Measurements from ENCODE around the gene CDH24. TPM values are rescaled to one million over a fixed set of nuclear protein-coding genes. Genes with fewer than 3 reads are reported as not detected.

The CDH24 gene
- total and polyA plus RNA-seq, 2 of the 13 experiments (the other 11 are each of a cell fraction or from before 2014, with no cell fraction given) = 0.69 to 0.99 TPM

DNA sequence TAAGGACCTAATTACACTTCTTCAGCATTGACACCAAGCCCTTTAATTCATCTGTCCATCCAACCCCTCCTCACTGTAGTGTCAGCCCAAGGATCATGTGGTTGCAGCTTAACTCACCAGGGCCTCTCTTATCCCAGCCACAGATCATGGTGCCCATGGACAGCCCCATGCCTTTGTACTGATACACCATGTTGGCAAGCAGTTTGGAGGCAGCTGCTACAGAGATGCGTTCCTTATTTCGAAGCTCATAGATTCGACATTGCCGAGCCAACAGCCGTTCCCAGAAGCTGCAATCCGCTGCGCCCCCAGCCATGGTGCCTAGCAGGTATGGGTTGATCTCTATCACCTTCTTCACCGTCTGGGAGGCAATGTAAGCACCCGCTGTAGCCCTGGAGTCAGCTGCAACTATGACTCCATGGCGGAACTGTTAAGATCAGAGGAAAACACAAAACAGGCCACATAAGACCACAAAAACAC, 24.0 kb downstream of the CDH24 start (continued):
- TF ChIP-seq JUN (CRISPR knock-in tag; IDR thresholded peaks at IDR 0.05) (peak; percentile 46; the same call in 1 of the 2 replicates), NFATC3 (CRISPR knock-in tag; IDR thresholded peaks at IDR 0.05) (no peak), HMG20B (CRISPR knock-in tag; conservative IDR thresholded peaks at IDR 0.05) (no peak), ZNF816 (CRISPR knock-in tag; IDR thresholded peaks at IDR 0.05; ENCODE audit: borderline replicate concordance) (no peak), ZFP62 (CRISPR knock-in tag; IDR thresholded peaks at IDR 0.05) (no peak), PHF21A (CRISPR knock-in tag; IDR thresholded peaks at IDR 0.05) (no peak), PAWR (CRISPR knock-in tag; IDR thresholded peaks at IDR 0.05; ENCODE audit: borderline replicate concordance) (no peak), TEAD3 (CRISPR knock-in tag; optimal IDR thresholded peaks at IDR 0.05; ENCODE audit: borderline replicate concordance) (peak; percentile 7), KDM5A (IDR thresholded peaks at IDR 0.05; ENCODE audit: borderline replicate concordance, low read length) (no peak)
- TF ChIP-seq, protein P1, sequence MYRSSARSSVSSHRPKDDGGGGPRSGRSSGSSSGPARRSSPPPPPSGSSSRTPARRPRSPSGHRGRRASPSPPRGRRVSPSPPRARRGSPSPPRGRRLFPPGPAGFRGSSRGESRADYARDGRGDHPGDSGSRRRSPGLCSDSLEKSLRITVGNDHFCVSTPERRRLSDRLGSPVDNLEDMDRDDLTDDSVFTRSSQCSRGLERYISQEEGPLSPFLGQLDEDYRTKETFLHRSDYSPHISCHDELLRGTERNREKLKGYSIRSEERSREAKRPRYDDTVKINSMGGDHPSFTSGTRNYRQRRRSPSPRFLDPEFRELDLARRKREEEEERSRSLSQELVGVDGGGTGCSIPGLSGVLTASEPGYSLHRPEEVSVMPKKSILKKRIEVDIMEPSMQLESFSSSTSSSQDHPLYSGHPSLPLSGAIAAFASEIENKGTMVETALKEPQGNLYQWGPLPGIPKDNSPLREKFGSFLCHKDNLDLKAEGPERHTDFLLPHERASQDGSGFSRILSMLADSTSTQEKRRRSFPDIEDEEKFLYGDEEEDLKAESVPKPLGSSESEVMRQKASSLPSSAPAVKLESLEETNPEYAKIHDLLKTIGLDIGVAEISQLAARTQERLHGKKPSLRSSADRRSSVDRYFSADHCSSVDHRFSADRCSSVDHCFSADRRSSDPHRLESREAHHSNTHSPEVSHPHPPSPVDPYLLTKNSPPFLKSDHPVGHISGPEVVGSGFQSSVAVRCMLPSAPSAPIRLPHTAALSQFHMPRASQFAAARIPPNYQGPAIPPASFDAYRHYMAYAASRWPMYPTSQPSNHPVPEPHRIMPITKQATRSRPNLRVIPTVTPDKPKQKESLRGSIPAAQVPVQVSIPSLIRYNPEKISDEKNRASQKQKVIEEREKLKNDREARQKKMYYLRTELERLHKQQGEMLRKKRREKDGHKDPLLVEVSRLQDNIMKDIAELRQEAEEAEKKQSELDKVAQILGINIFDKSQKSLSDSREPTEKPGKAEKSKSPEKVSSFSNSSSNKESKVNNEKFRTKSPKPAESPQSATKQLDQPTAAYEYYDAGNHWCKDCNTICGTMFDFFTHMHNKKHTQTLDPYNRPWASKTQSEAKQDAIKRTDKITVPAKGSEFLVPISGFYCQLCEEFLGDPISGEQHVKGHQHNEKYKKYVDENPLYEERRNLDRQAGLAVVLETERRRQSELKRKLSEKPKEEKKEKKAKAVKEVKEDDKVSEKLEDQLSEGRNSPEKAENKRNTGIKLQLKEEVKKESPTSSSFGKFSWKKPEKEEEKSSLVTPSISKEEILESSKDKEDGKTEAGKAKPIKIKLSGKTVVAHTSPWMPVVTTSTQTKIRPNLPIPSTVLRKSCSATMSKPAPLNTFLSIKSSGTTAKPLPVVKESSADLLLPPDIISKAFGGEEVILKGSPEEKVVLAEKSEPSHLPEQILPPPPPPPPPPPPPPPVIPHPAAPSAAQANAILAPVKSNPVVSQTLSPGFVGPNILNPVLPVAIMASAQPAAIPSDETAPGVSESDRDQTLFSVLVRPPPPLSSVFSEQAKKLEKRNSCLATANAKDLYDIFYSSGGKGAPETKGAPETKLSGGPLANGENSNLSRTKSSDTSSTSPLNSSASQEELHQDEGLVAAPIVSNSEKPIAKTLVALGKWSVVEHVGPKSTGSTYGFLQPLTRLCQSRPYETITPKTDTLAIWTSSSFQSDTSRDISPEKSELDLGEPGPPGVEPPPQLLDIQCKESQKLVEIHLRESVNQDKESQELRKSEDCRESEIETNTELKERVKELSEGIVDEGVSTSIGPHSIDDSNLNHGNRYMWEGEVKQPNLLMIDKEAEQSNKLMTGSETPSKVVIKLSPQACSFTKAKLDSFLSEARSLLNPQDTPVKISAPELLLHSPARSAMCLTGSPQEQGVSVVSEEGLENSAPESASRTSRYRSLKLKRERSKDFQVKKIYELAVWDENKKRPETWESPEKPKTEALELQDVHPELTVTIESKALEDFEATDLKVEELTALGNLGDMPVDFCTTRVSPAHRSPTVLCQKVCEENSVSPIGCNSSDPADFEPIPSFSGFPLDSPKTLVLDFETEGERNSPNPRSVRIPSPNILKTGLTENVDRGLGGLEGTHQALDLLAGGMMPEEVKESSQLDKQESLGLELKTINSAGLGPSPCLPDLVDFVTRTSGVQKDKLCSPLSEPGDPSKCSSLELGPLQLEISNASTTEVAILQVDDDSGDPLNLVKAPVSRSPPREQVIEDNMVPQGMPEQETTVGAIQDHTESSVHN (CRISPR knock-in tag; IDR thresholded peaks at IDR 0.05) = 0 out of 2 replicates have a peak, but pooled peaks have one; percentile 39
- TF ChIP-seq, protein P2, sequence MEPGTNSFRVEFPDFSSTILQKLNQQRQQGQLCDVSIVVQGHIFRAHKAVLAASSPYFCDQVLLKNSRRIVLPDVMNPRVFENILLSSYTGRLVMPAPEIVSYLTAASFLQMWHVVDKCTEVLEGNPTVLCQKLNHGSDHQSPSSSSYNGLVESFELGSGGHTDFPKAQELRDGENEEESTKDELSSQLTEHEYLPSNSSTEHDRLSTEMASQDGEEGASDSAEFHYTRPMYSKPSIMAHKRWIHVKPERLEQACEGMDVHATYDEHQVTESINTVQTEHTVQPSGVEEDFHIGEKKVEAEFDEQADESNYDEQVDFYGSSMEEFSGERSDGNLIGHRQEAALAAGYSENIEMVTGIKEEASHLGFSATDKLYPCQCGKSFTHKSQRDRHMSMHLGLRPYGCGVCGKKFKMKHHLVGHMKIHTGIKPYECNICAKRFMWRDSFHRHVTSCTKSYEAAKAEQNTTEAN (CRISPR knock-in tag; conservative IDR thresholded peaks at IDR 0.05) = no peak
- TF ChIP-seq, protein P3, sequence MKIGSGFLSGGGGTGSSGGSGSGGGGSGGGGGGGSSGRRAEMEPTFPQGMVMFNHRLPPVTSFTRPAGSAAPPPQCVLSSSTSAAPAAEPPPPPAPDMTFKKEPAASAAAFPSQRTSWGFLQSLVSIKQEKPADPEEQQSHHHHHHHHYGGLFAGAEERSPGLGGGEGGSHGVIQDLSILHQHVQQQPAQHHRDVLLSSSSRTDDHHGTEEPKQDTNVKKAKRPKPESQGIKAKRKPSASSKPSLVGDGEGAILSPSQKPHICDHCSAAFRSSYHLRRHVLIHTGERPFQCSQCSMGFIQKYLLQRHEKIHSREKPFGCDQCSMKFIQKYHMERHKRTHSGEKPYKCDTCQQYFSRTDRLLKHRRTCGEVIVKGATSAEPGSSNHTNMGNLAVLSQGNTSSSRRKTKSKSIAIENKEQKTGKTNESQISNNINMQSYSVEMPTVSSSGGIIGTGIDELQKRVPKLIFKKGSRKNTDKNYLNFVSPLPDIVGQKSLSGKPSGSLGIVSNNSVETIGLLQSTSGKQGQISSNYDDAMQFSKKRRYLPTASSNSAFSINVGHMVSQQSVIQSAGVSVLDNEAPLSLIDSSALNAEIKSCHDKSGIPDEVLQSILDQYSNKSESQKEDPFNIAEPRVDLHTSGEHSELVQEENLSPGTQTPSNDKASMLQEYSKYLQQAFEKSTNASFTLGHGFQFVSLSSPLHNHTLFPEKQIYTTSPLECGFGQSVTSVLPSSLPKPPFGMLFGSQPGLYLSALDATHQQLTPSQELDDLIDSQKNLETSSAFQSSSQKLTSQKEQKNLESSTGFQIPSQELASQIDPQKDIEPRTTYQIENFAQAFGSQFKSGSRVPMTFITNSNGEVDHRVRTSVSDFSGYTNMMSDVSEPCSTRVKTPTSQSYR (CRISPR knock-in tag; IDR thresholded peaks at IDR 0.05; ENCODE audit: borderline replicate concordance) = no peak
- TF ChIP-seq, protein P4, sequence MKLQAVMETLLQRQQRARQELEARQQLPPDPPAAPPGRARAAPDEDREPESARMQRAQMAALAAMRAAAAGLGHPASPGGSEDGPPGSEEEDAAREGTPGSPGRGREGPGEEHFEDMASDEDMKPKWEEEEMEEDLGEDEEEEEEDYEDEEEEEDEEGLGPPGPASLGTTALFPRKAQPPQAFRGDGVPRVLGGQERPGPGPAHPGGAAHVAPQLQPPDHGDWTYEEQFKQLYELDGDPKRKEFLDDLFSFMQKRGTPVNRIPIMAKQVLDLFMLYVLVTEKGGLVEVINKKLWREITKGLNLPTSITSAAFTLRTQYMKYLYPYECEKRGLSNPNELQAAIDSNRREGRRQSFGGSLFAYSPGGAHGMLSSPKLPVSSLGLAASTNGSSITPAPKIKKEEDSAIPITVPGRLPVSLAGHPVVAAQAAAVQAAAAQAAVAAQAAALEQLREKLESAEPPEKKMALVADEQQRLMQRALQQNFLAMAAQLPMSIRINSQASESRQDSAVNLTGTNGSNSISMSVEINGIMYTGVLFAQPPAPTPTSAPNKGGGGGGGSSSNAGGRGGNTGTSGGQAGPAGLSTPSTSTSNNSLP (IDR thresholded peaks at IDR 0.05; ENCODE audit: low read depth, low read length) = no peak
